Measurements from ENCODE around the gene ETV1. TPM values are rescaled to one million over a fixed set of nuclear protein-coding genes. Genes with fewer than 3 reads are reported as not detected.
A peak's percentile ranks its signal among the peaks of the same experiment; 100 is the strongest.

The ETV1 gene
- total and polyA plus RNA-seq, 9 of the 15 experiments (the other 6 are each of a cell fraction or from before 2014, with no cell fraction given) = 7.2 to 27.4 (median 14.0) TPM

GRCh38 chr7:13848681-13849131 is 140.8 kb downstream of the ETV1 start:
- DNase-seq (ENCODE audit: extremely low read depth in 1 of 4, low spot score in 3 of 4) (no peak), ATAC-seq (no peak), FAIRE-seq (no peak)
- Histone ChIP-seq H3K36me3 (ENCODE audit: control insufficient read depth, insufficient read depth, low read length) (no peaks in the 10 kb centered on the region), H3K9me3 (replicated peaks; ENCODE audit: control insufficient read depth, insufficient read depth, low read depth, low read length) (no peaks in the 10 kb centered on the region), H3K27me3 (ENCODE audit: control insufficient read depth in 2 of 2, insufficient read depth in 2 of 2, low read length in 2 of 2) (no peaks in the 10 kb centered on the region), H3K9ac (ENCODE audit: insufficient read depth in 1 of 2, low read depth in 2 of 2, low read length in 2 of 2) (no peak overlapping the region), H3K4me3 (no peak overlapping the region), H3K4me1 (replicated peaks in 1 of 2; ENCODE audit: control insufficient read depth in 2 of 2, insufficient read depth in 2 of 2, low read length in 2 of 2) (peaks cover 0 to 10% of the 10 kb centered on the region in 2 experiments; a peak in 2 of 5 replicates), H3K4me2 (ENCODE audit: insufficient read depth, low read length) (no peak overlapping the region), H3K9me1 (ENCODE audit: control insufficient read depth, insufficient read depth, low read length) (no peaks in the 10 kb centered on the region), H3K27ac (ENCODE audit: extremely low read depth, low read depth, low read length) (no peak overlapping the region), H2AFZ (ENCODE audit: low read depth, low read length) (peak overlapping the region; percentile 84; the same call in 1 of the 2 replicates), H3K79me2 (ENCODE audit: control insufficient read depth, insufficient read depth, low read length) (no peaks in the 10 kb centered on the region), H4K20me1 (replicated peaks; ENCODE audit: control insufficient read depth, insufficient read depth, low read length) (no peaks in the 10 kb centered on the region)
- no TSS peak for BruUV-seq (replicated peaks)
- 68% methylated on average over 5 of the region's 5 CpGs for WGBS (ENCODE audit: insufficient coverage, low coverage, missing lambda C conversion rate)
- in situ Hi-C loops (cut with MboI) = no loop called here
- intact Hi-C loops (cut with micrococcal nuclease) = no loop called here
- CTCF ChIA-PET (ENCODE audit: low intra/inter-chr PET ratio) = no interaction called here
- POLR2A ChIA-PET = interaction anchor here (1.1 kb wide), 1 partner anchor 14 kb away, joined by 3 read pairs; no protein-coding TSS in a partner anchor
- TF ChIP-seq NKRF (IDR thresholded peaks at IDR 0.05; ENCODE audit: borderline replicate concordance) = no peak
- no peak for TF ChIP-seq GATAD2A (IDR thresholded peaks at IDR 0.05)
- no peak for TF ChIP-seq REST (IDR thresholded peaks at IDR 0.05; ENCODE audit: borderline replicate concordance)
- TF ChIP-seq REST (CRISPR knock-in tag; IDR thresholded peaks at IDR 0.05; ENCODE audit: low read depth) = no peak
- TF ChIP-seq RBM15 (IDR thresholded peaks at IDR 0.05; ENCODE audit: insufficient read depth, low read length) = no peak
- TF ChIP-seq ZNF551 (CRISPR knock-in tag; IDR thresholded peaks at IDR 0.05) = no peak
- no peak for TF ChIP-seq ZNF398 (CRISPR knock-in tag; IDR thresholded peaks at IDR 0.05)
- TF ChIP-seq TEAD4 (IDR thresholded peaks at IDR 0.05; ENCODE audit: low read length) = no peak
- TF ChIP-seq TEAD4 (CRISPR knock-in tag; IDR thresholded peaks at IDR 0.05; ENCODE audit: borderline replicate concordance) = no peak
- TF ChIP-seq C11orf30 (IDR thresholded peaks at IDR 0.05; ENCODE audit: low read depth) = no peak
- TF ChIP-seq PCBP2 (IDR thresholded peaks at IDR 0.05; ENCODE audit: low read depth, low read length, poor library complexity, severe bottlenecking) = no peak
